Activated CD4-positive, alpha-beta T cell treated with anti-CD3 and anti-CD28 coated beads for 4 hours (primary cell): ENCODE results near the gene KRTAP2-1.
"Not testable (repeated sequence)": the region's sequence is repeated elsewhere in the genome, so short reads cannot be mapped to it uniquely, and the experiment has no call there.

Experiments
- DNase-seq, 2 donors: peaks; one replicate each; pipeline ENCODE4 v3.0.0-alpha.2; 2020

Gene KRTAP2-1

GRCh38 chr17:41010441-41010840 lies 36.7 kb downstream of the KRTAP2-1 start:
- no peak for DNase-seq

DNA sequence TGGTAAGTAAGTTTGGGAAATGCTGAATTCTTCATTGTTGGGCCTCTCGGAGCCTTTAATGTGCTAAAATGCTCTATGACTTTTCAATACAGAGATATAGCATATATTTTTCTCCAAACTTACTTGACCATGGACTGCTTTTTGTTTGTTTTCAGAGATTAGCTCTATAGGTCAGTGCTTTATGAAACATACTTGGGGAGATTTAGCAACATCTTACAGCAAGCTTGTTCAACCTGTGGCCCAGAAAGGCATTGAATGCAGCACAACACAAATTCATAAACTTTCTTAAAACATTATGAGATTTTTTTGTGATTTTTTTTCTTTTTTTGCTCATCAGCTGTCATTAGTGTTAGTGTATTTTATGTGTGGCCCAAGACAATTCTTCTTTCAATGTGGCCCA lies 37.2 kb downstream of the KRTAP2-1 start:
- DNase-seq: no peak

DNA sequence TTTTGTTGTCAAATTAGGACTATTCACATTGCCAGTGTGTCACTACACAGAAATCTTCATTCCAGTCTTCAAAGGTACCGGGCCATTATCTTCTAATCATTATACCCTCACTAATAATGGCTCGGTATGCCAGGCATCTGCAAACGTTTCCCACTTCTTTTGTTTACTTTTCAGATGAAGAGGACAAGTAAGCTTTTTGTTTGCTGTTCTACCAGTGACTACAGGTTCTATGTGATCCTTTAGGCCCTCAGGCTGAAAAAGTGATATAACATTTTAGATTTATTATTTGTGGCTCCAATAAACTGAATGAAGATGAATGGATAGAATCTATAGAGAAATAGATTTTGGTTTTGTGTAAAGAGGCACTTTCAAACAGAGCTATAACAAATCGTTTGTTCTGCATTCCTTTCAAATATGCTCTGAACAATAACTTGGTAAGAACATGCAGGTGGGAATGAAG lies 37.8 kb downstream of the KRTAP2-1 start:
- DNase-seq: no peak

DNA sequence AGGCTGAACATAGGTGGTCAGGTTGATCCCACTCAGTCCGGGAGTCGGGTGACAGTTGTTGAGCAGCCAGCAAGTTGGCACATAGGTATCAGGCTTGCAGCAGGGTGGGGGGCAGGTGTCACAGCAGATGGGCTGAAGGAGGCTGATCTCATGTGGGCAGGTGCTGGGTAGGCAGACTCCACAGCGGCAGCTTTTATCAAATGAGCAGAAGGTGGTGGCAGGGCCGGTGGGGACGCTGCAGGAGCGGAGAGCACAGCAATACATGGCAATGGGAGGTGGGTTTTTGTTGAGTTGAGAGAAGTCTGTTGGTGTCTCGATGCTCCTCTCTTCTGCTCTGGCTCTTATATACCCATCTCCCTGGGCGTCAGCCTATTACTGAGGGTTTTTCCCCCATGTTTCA lies 38.3 kb downstream of the KRTAP2-1 start, which contains the start of gene KRTAP3-1:
Gene KRTAP3-1 (minus strand): TSS at position 318 of the 400 bp plus-strand sequence. CDS start 54 bp downstream, at position 264.
- DNase-seq: no peak

- DNase-seq: no peak
Measured at GRCh38 chr17:41004397-41004796, 42.7 kb downstream of the KRTAP2-1 start.

DNA sequence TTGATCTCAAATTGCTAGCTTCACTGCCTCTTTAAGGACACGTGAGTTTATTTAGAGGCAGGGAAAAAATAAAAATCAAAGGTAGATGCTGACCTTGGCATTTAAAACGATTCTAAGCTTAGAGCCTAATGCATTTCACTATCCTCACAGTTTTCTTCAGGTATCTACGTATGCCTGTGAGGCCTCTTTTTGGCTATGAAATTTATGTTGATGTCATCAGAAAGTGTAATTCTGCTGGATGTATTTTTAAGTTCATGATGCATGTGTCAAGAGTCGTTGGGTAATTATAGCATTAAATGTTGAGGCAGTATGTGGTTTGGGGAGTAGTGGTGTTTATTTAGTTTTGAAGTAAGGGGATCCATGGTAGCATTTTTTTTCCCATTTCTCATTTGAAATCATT lies 43.2 kb downstream of the KRTAP2-1 start:
- no peak for DNase-seq

- DNase-seq: no peak
Measured at GRCh38 chr17:41002814-41003213, 44.3 kb downstream of the KRTAP2-1 start.

GRCh38 chr17:41001795-41002194 lies 45.3 kb downstream of the KRTAP2-1 start:
- DNase-seq: no peak

DNA sequence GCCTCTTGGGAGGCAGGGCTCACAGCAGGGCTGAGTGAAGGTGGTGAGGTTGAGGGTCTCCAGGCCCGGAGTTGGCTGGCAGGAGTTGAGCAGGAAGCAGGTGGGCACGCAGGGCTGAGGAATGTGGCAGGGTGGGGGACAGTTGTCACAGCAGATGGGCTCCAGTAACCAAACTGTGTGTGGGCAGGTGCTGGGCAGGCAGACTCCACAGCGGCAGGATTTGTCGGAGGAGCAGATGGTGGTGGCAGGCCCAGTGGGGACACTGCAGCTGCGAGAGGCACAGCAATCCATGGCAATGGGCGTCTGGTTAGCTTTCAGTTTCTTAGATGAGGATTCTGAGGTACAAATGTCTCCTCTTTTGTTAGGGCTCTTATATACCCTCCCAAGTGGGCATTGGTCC lies 47.6 kb downstream of the KRTAP2-1 start, which contains the start of gene KRTAP3-2:
Gene KRTAP3-2 (minus strand): TSS at position 344 of the 400 bp plus-strand sequence. CDS start 53 bp downstream, at position 291.
- not testable (repeated sequence) for DNase-seq

DNA sequence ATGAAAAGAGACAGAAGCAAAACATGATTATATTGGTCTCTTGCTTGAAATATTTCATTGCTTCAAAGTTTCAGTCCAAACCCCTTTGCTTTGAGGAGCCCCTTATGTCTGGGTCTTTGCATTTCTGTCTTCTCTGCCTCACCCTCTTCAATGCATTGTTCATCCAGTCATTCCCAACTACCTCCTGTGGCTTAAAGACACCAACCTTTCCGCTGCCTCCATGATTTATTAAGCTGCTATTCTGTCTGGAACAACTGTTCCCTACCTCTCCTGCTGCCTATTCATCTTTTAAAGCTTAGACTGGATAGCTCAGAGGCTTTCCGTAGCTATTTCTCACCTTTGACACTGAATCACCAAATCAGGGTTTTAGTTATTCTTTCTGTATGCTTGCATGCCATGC lies 49.8 kb downstream of the KRTAP2-1 start:
- no peak for DNase-seq

- DNase-seq: no peak
Measured at GRCh38 chr17:40996829-40997228, 50.3 kb downstream of the KRTAP2-1 start.
